Measurements from ENCODE around the gene TXNL4B.
"Not testable (repeated sequence)": the region's sequence is repeated elsewhere in the genome, so short reads cannot be mapped to it uniquely, and the experiment has no call there.

DNA sequence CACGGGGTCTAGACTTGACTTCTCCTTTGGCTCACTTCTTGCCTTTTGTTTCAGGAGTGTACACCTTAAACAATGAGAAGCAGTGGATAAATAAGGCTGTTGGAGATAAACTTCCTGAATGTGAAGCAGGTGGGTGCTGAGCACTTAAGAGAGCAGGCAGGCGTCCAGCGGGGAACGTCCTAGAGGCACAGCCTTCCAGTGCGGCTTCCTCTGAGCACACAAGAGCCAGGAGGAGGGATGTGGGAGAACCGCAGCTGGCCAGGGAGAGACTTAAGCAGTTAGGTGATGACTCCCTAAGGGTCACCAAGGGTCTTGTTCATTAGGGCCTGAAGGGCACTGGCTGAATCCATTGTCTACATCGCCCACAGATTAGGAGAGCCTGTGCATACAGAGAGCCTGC is 34.4 kb downstream of the TXNL4B start:
- TF ChIP-seq, protein P1, sequence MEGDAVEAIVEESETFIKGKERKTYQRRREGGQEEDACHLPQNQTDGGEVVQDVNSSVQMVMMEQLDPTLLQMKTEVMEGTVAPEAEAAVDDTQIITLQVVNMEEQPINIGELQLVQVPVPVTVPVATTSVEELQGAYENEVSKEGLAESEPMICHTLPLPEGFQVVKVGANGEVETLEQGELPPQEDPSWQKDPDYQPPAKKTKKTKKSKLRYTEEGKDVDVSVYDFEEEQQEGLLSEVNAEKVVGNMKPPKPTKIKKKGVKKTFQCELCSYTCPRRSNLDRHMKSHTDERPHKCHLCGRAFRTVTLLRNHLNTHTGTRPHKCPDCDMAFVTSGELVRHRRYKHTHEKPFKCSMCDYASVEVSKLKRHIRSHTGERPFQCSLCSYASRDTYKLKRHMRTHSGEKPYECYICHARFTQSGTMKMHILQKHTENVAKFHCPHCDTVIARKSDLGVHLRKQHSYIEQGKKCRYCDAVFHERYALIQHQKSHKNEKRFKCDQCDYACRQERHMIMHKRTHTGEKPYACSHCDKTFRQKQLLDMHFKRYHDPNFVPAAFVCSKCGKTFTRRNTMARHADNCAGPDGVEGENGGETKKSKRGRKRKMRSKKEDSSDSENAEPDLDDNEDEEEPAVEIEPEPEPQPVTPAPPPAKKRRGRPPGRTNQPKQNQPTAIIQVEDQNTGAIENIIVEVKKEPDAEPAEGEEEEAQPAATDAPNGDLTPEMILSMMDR (IDR thresholded peaks at IDR 0.05), result not testable (repeated sequence)
- not testable (repeated sequence) for TF ChIP-seq POLR2AphosphoS5 (IDR thresholded peaks at IDR 0.05; ENCODE audit: low read depth, low read length); SIN3A (IDR thresholded peaks at IDR 0.05; ENCODE audit: borderline replicate concordance, insufficient read depth, low read depth, low read length); TCF7L2 (IDR thresholded peaks at IDR 0.05; ENCODE audit: low read depth, low read length)
- TF ChIP-seq, protein P2, sequence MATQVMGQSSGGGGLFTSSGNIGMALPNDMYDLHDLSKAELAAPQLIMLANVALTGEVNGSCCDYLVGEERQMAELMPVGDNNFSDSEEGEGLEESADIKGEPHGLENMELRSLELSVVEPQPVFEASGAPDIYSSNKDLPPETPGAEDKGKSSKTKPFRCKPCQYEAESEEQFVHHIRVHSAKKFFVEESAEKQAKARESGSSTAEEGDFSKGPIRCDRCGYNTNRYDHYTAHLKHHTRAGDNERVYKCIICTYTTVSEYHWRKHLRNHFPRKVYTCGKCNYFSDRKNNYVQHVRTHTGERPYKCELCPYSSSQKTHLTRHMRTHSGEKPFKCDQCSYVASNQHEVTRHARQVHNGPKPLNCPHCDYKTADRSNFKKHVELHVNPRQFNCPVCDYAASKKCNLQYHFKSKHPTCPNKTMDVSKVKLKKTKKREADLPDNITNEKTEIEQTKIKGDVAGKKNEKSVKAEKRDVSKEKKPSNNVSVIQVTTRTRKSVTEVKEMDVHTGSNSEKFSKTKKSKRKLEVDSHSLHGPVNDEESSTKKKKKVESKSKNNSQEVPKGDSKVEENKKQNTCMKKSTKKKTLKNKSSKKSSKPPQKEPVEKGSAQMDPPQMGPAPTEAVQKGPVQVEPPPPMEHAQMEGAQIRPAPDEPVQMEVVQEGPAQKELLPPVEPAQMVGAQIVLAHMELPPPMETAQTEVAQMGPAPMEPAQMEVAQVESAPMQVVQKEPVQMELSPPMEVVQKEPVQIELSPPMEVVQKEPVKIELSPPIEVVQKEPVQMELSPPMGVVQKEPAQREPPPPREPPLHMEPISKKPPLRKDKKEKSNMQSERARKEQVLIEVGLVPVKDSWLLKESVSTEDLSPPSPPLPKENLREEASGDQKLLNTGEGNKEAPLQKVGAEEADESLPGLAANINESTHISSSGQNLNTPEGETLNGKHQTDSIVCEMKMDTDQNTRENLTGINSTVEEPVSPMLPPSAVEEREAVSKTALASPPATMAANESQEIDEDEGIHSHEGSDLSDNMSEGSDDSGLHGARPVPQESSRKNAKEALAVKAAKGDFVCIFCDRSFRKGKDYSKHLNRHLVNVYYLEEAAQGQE (IDR thresholded peaks at IDR 0.05; ENCODE audit: insufficient read depth in 1 of 2, low read depth in 2 of 2, low read length in 1 of 2), result not testable (repeated sequence)

All from Panc1 (cell line).